GM19025 (cell line): ENCODE measurements around the gene FCSK.
"Not testable (repeated sequence)": the region's sequence is repeated elsewhere in the genome, so short reads cannot be mapped to it uniquely, and the experiment has no call there.

Experiments used
- ATAC-seq: cut with Tn5 transposase; IDR thresholded peaks from one replicate; pipeline ENCODE4 v1.9.1; 2021; ENCODE audit warnings: mild to moderate bottlenecking, low read depth, moderate library complexity; ENCODE audit not compliant: unreplicated experiment

FCSK gene

DNA sequence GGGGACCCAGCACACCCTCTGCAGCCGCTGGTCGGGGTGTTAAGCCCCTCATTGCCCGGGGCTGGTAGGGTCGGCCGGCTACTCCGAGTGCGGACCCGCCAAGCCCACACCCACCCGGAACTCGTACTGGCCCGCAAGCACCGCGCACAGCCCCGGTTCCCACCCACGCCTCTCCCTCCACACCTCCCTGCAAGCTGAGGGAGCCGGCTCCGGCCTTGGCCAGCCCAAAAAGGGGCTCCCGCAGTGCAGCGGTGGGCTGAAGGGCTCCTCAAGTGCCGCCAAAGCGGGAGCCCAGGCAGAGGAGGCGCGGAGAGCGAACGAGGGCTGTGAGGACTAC is 3.4 kb upstream of the FCSK start:
- ATAC-seq: not testable (repeated sequence)

DNA sequence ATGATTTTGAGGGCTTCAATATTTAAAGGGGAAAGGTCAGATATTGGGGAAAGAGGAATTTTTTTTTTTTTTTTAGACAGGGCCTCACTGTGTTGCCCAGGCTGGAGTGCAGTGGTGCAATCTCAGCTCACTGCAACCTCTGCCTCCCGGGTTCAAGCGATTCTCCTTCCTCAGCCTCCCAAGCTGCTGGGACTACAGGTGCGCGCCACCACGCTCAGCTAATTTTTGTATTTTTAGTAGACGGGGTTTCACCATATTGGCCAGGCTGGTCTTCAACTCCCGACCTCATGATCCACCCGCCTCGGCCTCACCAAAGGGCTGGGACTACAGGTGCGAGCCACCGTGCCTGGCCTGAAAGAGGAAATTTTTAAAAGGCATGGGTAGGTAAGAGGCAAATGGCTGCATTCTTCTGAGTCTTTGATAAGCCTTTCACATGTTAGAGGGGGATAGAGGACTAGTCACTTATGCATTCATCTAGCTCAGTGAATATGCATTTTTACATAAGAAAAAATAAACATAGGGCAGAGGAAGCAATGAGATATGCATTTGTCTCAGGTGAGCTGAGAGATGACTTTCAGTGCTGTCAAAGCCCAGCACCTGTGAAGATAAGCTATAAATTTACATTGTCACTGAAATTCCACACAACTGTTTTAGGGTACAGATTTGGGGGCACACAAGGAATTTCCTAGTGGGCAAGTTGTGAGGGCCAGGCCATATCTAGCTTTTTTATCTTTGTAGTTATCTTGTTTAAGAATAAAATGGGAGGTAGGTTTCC is 1.1 kb upstream of the FCSK start:
- ATAC-seq: no peak

DNA sequence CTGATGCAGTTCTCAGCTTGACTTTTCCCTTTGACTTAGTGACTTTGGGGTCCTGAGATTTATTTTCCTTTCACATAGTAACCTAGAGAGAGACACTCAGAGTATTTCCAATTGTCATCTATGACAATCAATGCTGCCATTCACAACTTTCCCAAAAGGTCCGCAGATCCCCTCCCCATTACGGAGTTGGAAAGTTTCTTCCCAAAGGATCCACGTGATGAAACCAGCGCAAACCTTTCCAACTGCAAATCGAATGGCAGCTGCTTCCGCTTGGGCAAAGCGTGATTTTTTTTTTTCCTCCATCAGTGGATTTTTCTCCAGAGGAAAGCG is 538 bp upstream of the FCSK start:
- ATAC-seq: no peak

DNA sequence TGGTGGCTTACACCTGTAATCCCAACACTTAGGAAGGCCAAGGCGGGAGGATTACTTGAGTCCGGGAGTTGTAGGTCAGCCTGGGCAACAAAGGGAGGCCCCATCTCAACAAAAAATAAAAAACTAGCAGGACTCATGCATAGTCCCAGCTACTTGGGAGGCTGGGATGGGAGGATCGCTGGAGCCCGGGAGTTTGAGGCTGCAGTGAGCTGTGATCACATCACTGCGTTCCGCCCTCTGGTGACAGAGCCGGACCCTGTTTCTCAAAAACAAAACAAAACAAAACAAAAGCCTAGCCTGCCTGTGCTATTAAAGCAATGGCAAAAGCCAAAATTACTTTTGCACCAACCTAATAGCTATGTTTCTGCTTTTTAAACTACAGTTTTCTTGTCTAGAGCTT is 1.5 kb downstream of the FCSK start:
- ATAC-seq: no peak

DNA sequence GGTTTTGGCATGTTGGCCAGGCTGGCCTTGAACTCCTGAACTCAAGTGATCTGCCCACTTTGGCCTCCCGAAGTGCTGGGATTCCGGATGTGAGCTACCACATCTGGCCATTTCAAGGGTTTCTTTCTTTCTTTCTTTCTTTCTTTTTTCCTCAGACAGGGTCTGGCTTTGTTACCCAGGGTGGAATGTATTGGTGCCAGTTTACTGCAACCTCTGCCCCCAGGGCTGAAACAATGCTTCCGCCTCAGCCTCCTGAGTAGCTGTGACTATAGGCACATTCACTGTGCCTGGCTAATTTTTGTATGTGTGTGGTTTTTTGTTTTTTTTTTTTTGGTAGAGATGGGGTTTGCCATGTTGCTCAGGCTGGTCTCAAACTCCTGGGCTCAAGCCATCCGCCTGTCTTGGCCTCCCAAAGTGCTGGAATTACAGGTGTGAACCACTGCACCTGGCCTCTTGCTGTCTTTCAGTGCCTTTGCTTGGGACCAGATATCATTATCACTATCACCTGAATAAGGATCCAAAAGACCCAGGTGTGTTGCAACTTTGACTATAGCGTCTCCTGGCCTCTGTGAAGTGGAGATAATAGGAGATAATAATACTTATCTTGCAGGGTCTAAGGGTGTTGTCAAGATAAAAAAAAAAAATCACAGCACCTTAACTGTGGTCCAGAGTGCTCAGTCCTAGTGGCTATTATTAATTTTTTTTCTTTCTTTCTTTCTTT is 3.2 kb downstream of the FCSK start:
- no peak for ATAC-seq

DNA sequence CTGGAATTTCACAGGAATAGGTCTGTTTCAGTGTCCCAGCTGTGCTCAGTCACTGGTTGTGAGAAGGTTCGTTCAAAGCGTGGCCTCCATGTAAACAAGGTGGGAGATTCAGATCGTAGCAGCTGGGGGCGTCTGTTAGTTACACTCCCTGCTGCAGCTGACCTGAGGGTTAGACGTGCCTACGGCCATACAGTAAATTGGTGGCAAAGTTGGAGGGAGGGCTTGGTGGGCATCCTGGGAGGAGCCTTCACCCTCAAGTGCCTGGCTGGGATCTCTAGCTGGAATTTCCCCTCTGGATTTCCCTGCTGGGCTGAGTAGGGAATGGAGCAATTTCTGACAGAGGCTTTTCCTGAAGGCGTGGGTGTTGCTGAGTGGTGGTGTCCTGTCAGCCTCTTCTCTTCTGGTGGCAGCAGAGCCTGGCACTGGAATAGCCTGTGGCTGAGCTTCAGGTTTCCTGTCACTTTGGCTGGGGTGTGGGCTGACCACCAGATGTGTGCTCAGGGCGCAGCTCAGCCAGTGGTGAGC is 6.4 kb downstream of the FCSK start:
- no peak for ATAC-seq

DNA sequence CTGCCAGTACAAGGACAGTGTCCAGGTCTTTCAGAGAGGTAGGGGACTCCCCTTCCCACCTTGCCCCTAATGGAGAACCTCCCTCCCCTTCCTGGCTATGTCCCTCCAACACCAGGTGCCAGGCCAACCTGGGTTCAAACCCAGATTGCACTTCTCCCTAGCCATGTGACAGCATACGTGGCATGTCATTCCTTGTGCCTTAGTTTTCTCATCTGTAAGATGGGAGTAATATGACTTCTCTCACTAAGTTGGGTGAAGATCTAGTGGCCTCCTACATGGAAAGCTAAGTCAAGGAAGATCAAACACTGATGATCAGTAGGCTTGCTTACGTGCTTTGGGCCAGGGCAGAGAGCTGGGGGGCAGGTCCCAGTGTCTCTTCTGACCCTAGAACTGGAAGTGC is 8.8 kb downstream of the FCSK start:
- ATAC-seq: no peak

DNA sequence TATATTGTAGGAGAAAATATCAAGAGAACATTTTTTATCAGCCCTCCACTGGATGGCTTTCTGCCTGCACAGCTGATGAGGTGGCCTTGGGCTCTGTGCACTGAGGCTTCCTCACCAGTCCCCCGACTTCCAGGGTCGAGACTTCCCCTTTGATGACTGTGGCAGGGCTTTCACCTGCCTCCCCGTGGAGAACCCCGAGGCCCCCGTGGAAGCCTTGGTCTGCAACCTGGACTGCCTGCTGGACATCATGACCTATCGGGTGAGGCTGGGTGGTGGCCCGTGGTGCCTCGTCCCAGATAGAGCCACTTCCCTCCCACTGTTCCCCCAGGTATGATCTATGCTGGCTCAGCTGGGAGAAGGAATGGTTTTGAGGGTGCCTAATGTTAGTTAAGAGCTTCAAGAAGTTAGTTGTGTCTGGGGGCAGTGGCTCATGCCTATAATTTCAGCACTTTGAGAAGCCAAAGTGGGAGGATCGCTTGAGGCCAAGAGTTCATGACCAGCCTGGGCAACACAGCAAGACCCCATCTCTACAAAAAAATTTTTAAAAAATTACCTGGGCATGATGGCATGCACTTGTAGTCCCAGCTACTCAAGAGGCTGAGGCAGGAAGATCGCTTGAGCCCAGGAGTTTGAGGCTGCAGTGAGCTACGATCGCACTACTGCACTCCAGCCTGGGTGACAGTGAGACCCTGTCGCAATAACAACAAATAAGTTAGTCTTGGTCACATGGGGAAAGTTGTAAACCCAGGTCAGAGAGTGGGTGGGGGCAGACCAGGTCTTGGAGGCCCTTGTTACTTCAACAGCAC is 11.8 kb downstream of the FCSK start:
- ATAC-seq: no peak

DNA sequence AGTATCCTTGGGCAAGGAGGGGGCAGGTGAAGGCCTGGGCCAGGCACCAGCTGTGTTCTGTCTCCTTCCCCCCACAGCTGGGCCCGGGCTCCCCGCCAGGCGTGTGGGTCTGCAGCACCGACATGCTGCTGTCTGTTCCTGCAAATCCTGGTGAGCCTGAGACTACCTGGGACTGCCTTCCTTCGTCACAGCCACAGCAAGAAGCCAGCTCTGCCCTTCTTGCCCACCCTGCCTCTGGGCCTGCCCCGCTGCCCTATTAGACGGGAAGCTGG is 12.3 kb downstream of the FCSK start:
- ATAC-seq: no peak

DNA sequence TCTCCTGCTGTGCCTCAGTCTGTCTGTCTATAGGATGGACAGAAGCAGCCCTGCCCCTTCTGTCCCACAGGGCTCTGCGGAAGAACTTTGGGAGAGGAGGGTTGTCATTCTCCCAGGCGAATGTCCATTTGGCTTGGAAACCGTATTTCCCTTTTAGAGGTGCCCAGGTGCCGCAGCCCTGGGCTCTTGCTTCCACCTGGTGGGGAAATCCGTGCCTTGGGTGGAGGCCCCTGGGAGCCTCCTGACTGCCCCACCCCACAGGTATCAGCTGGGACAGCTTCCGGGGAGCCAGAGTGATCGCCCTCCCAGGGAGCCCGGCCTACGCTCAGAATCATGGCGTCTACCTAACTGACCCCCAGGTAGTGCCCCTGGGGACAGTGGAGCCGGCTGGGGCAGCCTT is 12.7 kb downstream of the FCSK start:
- ATAC-seq: no peak

DNA sequence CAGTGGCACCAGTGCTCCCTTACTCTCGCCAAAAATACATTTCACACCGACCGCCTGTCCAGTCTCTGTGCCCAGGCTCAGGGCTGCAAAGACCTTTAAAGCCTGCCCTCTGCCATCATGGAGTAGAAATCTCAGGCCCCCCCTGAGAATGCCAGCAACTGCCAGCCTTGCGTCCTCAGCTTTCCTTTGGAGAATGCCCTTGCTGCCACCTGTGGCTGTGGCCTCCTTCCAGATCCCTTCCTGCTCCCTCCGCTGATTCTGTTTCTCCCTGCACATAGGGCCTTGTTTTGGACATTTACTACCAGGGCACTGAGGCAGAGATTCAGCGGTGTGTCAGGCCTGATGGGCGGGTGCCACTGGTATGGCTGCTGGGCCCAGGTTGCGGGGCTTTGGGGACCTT is 13.2 kb downstream of the FCSK start:
- ATAC-seq: no peak

DNA sequence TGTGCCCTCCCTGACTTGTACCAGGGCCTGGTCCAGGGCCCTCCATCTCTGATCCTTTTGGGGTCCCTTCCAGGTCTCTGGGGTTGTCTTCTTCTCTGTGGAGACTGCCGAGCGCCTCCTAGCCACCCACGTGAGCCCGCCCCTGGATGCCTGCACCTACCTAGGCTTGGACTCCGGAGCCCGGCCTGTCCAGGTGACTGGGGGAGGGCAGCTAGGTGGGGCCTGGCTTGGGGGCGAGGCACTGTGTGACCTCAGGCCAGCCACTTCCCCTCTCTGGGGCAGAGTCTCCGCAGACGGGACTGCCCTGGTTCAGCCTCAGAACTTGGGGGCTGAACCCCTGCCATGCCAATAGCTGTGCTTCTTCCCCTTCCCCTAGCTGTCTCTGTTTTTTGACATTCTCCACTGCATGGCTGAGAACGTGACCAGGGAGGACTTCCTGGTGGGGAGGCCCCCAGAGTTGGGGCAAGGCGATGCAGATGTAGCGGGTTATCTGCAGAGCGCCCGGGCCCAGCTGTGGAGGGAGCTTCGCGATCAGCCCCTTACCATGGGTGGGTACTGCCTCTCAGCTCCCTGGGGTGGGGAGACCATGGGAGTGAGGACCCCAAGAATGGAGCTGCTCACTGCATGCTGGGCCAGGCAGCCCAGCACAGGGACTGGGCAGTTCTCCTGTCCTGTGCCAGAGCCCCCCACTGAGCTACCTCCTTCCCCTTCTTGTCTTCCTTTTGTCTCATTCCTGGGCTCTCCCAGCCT is 14.6 kb downstream of the FCSK start:
- no peak for ATAC-seq

DNA sequence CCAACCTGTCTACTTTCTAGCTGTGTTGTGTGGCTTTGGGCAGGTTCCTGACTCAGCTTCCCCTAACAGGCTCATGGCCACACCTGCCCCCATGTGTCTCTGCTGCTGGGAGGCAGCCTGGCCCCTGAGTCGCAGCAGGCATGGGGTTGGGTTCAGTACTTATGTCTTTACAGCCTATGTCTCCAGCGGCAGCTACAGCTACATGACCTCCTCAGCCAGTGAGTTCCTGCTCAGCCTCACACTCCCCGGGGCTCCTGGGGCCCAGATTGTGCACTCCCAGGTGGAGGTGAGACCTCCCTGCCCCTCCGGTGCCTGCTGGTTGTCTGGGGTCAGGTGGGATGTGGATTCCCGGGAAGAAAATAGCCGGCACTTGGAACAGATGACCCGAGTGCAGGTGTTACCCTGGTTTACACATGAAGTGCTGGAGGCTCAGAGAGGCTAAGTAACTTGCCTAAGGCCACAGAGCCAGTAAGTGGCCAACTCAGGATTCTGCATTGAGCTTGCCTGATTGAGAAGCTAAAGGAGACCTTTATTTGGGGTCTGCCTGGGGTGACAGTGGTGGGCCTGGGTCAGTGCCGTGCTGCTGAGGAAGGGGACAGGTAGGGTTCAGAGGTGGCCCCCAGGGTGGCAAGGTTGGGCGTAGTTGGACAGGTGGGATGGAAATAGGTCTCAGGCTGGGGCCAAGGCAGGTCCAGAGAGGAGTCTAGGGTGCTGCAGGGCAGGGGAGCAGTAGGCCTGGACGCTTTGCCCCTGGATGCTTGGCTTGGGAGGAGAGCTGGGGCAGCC is 15.9 kb downstream of the FCSK start:
- no peak for ATAC-seq

DNA sequence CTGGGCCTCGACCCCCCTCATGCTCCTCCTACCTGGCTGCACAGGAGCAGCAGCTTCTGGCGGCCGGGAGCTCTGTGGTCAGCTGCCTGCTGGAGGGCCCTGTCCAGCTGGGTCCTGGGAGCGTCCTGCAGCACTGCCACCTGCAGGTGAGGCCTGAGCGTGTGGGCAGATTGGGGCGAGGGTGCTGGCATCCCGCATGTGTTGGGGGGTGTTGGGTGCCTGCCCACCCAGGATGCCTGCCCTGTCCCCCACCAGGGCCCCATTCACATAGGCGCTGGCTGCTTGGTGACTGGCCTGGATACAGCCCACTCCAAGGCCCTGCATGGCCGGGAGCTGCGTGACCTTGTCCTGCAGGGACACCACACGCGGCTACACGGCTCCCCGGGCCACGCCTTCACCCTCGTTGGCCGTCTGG is 16.5 kb downstream of the FCSK start:
- no peak for ATAC-seq

DNA sequence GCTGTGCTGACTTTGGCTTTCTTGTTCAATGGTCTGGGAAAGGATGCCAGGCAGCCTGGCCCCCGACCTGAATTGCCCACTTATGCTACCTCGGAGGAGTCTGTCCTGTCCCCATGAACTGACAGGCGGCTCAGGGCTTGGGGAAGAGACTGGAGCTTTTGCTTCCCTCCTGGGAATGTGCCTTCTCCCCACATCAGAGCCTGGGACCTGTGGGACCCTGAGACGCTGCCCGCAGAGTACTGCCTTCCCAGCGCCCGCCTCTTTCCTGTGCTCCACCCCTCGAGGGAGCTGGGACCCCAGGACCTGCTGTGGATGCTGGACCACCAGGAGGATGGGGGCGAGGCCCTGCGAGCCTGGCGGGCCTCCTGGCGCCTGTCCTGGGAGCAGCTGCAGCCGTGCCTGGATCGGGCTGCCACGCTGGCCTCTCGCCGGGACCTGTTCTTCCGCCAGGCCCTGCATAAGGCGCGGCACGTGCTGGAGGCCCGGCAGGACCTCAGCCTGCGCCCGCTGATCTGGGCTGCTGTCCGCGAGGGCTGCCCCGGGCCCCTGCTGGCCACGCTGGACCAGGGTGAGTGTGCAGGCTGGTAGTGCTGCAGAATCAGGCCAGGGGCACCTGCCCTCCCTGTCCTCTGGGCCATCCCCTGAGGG is 18.5 kb downstream of the FCSK start:
- ATAC-seq: no peak

DNA sequence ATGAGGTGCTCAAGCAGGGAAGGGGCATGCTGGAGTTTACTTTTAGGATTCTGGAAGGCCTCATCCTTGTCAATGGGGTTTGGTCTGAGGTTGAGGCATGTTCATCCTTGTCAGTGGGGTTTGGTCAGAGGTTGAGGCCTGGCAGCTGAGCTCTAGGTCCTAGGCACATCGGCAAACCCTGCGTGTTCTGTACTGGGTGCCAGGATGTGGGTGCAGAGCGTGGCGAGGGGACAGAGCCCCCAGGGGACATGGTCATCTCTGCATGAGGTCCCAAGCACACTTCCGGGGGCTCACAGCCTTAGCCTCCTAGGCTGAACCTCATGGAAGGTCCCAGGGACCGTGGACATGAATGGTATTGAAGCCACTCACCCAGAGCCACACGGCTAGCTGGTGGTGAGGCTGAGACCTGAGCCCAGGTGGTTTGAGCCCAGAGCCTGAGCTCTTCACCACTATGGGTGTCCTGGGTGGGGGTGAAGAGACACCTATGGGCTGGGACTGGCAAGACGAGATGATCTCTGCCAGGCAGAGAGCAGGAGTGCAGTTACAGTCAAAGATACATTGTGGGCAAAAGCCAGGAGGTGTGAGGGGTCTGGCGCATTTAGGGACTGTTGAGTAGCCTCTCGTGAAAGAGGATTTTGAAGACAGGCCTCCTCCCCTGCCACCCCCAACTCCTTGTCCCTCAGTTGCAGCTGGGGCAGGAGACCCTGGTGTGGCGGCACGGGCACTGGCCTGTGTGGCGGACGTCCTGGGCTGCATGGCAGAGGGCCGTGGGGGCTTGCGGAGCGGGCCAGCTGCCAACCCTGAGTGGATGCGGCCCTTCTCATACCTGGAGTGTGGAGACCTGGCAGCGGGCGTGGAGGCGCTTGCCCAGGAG is 19.3 kb downstream of the FCSK start:
- ATAC-seq: no peak

DNA sequence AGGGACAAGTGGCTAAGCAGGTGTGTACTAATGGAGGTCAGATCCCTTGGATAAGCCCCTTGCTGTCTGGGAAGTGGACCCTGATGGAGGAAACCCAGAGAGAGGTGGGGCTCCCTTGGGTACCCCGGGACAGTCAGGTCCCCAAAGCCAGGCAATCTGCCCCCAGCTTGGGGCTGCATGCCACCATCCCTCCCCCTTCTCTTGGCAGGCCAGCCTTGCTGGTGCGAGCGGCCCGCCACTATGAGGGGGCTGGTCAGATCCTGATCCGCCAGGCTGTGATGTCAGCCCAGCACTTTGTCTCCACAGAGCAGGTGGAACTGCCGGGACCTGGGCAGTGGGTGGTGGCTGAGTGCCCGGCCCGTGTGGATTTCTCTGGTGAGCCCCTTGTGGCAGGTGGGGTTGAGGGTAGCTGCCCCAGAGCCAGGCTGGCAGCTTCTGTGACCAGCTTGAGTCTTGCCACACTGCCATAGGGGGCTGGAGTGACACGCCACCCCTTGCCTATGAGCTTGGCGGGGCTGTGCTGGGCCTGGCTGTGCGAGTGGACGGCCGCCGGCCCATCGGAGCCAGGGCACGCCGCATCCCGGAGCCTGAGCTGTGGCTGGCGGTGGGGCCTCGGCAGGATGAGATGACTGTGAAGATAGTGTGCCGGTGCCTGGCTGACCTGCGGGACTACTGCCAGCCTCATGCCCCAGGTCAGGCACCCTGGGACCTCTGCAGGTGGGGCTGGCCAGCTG is 20.1 kb downstream of the FCSK start:
- ATAC-seq: no peak
